ENCODE results near the gene PSMB5. TPM values are rescaled to one million over a fixed set of nuclear protein-coding genes. Genes with fewer than 3 reads are reported as not detected.

PSMB5 gene
- total and polyA plus RNA-seq, 2 of the 13 experiments (the other 11 are each of a cell fraction or from before 2014, with no cell fraction given), result 705 to 871 TPM

GRCh38 chr14:23057757-23058653, 23.3 kb upstream of the PSMB5 start (continued):
- TF ChIP-seq ZNF160 (CRISPR knock-in tag; IDR thresholded peaks at IDR 0.05) (peak; percentile 81; the same call in 1 of the 2 replicates), NFKBIZ (CRISPR knock-in tag; IDR thresholded peaks at IDR 0.05) (peak; percentile 60; the same call in 1 of the 2 replicates), NFIC (IDR thresholded peaks at IDR 0.05; ENCODE audit: low read length) (no peak), GPN1 (CRISPR knock-in tag; IDR thresholded peaks at IDR 0.05; ENCODE audit: borderline replicate concordance) (no peak; the same call in 1 of the 2 replicates), PPARG (CRISPR knock-in tag; conservative IDR thresholded peaks at IDR 0.05) (no peak; the same call in none of the 2 replicates), ELF4 (CRISPR knock-in tag; IDR thresholded peaks at IDR 0.05; ENCODE audit: borderline replicate concordance) (no peak; the same call in 1 of the 2 replicates), ELF3 (CRISPR knock-in tag; IDR thresholded peaks at IDR 0.05) (peak; percentile 49; the same call in 1 of the 2 replicates), ZBTB40 (IDR thresholded peaks at IDR 0.05) (no peak), ZBTB40 (CRISPR knock-in tag; IDR thresholded peaks at IDR 0.05) (no peak), KDM2A (CRISPR knock-in tag; IDR thresholded peaks at IDR 0.05; ENCODE audit: borderline replicate concordance, low read depth) (peak; percentile 100), ZNF432 (CRISPR knock-in tag; IDR thresholded peaks at IDR 0.05; ENCODE audit: borderline replicate concordance) (no peak), ZNF772 (CRISPR knock-in tag; IDR thresholded peaks at IDR 0.05) (peak; percentile 97), NCOA2 (CRISPR knock-in tag; IDR thresholded peaks at IDR 0.05) (peak; percentile 45; the same call in 1 of the 2 replicates), FUBP1 (CRISPR knock-in tag; IDR thresholded peaks at IDR 0.05; ENCODE audit: borderline replicate concordance) (no peak; the same call in 1 of the 2 replicates), HNRNPLL (IDR thresholded peaks at IDR 0.05; ENCODE audit: low read depth, low read length, poor library complexity, severe bottlenecking) (peak; percentile 67), PTBP1 (IDR thresholded peaks at IDR 0.05; ENCODE audit: low read depth, low read length, poor library complexity, severe bottlenecking) (peak; percentile 98)
